Mammary microvascular endothelial cell (primary cell): ENCODE measurements around the gene SLC25A17. TPM values are rescaled to one million over a fixed set of nuclear protein-coding genes. Genes with fewer than 3 reads are reported as not detected.

Experiments
- total RNA-seq: library from RNA; depleted of rRNA; stranded (reverse); fragments of >200 nt; gene quantifications from 2 replicates; pipeline ENCODE4 v1.2.3, GENCODE V29; 2015

SLC25A17 gene
- 14.9 and 17.1 TPM in 2 replicates for total RNA-seq

GRCh38 chr22:40818747-40819598, at the start of gene SLC25A17:
Gene SLC25A17 (minus strand): TSS chr22:40819346. CDS start chr22:40819248, 98 bp downstream.

GRCh38 chr22:40862013-40862412, 42.9 kb upstream of the SLC25A17 start, which contains the start of gene DNAJB7:
Gene DNAJB7 (minus strand): TSS chr22:40862113. CDS start chr22:40861994, 119 bp downstream.

GRCh38 chr22:40856513-40857308, 37.6 kb upstream of the SLC25A17 start, which contains the start of the genes ST13 and XPNPEP3:
Gene ST13 (minus strand): TSS chr22:40856639. CDS start chr22:40856540, 99 bp downstream.
Gene XPNPEP3 (plus strand): TSS chr22:40857148. CDS start chr22:40857182, 34 bp downstream.

Other genes starting within 250 kb of the SLC25A17 start
- gene MRTFA, start 182.6 kb downstream of the SLC25A17 start, total RNA-seq: 29.4 and 36.7 TPM in 2 replicates
- not detected in 2 replicates for gene MCHR1, start 139.9 kb downstream of the SLC25A17 start, total RNA-seq
- gene ST13, start 37.3 kb upstream of the SLC25A17 start, total RNA-seq: 110 and 135 TPM in 2 replicates
- 6.4 and 8.1 TPM in 2 replicates for gene XPNPEP3, start 37.8 kb upstream of the SLC25A17 start, total RNA-seq
- gene DNAJB7, start 42.8 kb upstream of the SLC25A17 start, total RNA-seq: not detected in 2 replicates
- gene RBX1, start 132.0 kb upstream of the SLC25A17 start, total RNA-seq: 97.5 and 99.3 TPM in 2 replicates